ENCODE results near the gene SULT1A2.

DNA sequence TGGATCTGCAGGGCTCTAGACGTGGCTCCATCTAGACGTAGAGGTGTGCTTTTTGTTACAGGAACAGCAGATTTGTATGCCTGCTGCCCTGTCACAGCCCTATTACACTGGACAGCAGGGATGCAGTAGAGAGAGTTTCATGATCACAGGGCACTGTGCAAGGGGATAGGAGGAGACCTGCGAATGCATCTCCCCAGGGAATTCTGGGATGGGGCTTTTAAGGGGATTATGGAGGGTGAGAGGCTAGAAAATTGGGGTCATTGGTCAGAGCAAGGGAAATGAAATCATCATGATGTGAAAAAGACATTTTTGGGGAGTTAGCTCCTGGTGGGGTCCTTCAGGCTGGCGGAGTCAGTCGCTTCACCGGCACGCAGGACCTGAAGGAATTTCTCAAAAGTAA is 54.2 kb downstream of the SULT1A2 start:
- TF ChIP-seq TAF1 (IDR thresholded peaks at IDR 0.05; ENCODE audit: low read depth, low read length): no peak
- TF ChIP-seq EZH2 (IDR thresholded peaks at IDR 0.05; ENCODE audit: low read depth, low read length, severe bottlenecking): no peak
- TF ChIP-seq HDAC2 (IDR thresholded peaks at IDR 0.05; ENCODE audit: borderline replicate concordance in 1 of 2, low read depth in 2 of 2, low read length in 2 of 2): no peak
- TF ChIP-seq ZNF274 (IDR thresholded peaks at IDR 0.05; ENCODE audit: borderline replicate concordance, extremely low read depth, low read length): no peak
- TF ChIP-seq EP300 (IDR thresholded peaks at IDR 0.05; ENCODE audit: borderline replicate concordance in 1 of 2, low read depth in 2 of 2, low read length in 2 of 2): no peak
- TF ChIP-seq, protein P1, sequence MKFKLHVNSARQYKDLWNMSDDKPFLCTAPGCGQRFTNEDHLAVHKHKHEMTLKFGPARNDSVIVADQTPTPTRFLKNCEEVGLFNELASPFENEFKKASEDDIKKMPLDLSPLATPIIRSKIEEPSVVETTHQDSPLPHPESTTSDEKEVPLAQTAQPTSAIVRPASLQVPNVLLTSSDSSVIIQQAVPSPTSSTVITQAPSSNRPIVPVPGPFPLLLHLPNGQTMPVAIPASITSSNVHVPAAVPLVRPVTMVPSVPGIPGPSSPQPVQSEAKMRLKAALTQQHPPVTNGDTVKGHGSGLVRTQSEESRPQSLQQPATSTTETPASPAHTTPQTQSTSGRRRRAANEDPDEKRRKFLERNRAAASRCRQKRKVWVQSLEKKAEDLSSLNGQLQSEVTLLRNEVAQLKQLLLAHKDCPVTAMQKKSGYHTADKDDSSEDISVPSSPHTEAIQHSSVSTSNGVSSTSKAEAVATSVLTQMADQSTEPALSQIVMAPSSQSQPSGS (IDR thresholded peaks at IDR 0.05; ENCODE audit: low read length): no peak
- TF ChIP-seq JUND (IDR thresholded peaks at IDR 0.05; ENCODE audit: low read length): no peak
- no peak for TF ChIP-seq PHF8 (conservative IDR thresholded peaks at IDR 0.05; ENCODE audit: low read depth, low read length)
- no peak for TF ChIP-seq TAF7 (optimal IDR thresholded peaks at IDR 0.05; ENCODE audit: borderline replicate concordance, low read depth, low read length)
- TF ChIP-seq, protein P2, sequence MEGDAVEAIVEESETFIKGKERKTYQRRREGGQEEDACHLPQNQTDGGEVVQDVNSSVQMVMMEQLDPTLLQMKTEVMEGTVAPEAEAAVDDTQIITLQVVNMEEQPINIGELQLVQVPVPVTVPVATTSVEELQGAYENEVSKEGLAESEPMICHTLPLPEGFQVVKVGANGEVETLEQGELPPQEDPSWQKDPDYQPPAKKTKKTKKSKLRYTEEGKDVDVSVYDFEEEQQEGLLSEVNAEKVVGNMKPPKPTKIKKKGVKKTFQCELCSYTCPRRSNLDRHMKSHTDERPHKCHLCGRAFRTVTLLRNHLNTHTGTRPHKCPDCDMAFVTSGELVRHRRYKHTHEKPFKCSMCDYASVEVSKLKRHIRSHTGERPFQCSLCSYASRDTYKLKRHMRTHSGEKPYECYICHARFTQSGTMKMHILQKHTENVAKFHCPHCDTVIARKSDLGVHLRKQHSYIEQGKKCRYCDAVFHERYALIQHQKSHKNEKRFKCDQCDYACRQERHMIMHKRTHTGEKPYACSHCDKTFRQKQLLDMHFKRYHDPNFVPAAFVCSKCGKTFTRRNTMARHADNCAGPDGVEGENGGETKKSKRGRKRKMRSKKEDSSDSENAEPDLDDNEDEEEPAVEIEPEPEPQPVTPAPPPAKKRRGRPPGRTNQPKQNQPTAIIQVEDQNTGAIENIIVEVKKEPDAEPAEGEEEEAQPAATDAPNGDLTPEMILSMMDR (IDR thresholded peaks at IDR 0.05; ENCODE audit: control extremely low read depth in 1 of 3, insufficient read depth in 1 of 3, low read depth in 1 of 3, low read length in 3 of 3): no peak

All from H1 (cell line).